GM11168 (cell line): ENCODE measurements around the gene MYADM.

ENCODE experiments used
- in situ Hi-C: fragments of 300-500 bp; cut with MboI; formaldehyde crosslinking; loops from one replicate; pipeline ENCODE4 v1.12.0; 2022; ENCODE audit warnings: low sequenced_read_pairs; ENCODE audit not compliant: unreplicated experiment

MYADM gene

GRCh38 chr19:53908935-53909415, 41.3 kb downstream of the MYADM start, which contains the start of gene CACNG7:
CACNG7 (plus strand) TSS chr19:53909278; CDS start chr19:53912832, 3,554 bp downstream.
- in situ Hi-C loops: no loop called here

GRCh38 chr19:53909471-53910169, 41.9 kb downstream of the MYADM start:
- in situ Hi-C loops: no loop called here

- in situ Hi-C loops: no loop called here
Measured at GRCh38 chr19:53910170-53910518, 42.5 kb downstream of the MYADM start.

GRCh38 chr19:53912653-53913052, 45.0 kb downstream of the MYADM start:
- in situ Hi-C loops: no loop called here

GRCh38 chr19:53915000-53915399, 47.3 kb downstream of the MYADM start:
- in situ Hi-C loops: no loop called here

- in situ Hi-C loops: no loop called here
Measured at GRCh38 chr19:53916004-53916403, 48.3 kb downstream of the MYADM start.

- in situ Hi-C loops: no loop called here
Measured at GRCh38 chr19:53917356-53917755, 49.7 kb downstream of the MYADM start.
